ENCODE data around the gene C16orf96.
A peak's percentile ranks its signal among the peaks of the same experiment; 100 is the strongest.

Gene C16orf96

GRCh38 chr16:4525634-4526277 lies 30.4 kb upstream of the C16orf96 start:
- no peak for DNase-seq (ENCODE audit: low spot score)

- peak; percentile 34 for DNase-seq (ENCODE audit: low spot score)
These were observed 26.8 kb upstream of the C16orf96 start for GRCh38 chr16:4529085-4530060.

GRCh38 chr16:4531811-4532210 lies 24.3 kb upstream of the C16orf96 start:
- DNase-seq (ENCODE audit: low spot score), result no peak

GRCh38 chr16:4532238-4532637 lies 23.9 kb upstream of the C16orf96 start:
- DNase-seq (ENCODE audit: low spot score), result no peak

GRCh38 chr16:4533490-4533889 lies 22.6 kb upstream of the C16orf96 start:
- no peak for DNase-seq (ENCODE audit: low spot score)

- DNase-seq (ENCODE audit: low spot score), result no peak
These were observed 21.9 kb upstream of the C16orf96 start for GRCh38 chr16:4534151-4534790.

GRCh38 chr16:4535627-4536108 lies 20.5 kb upstream of the C16orf96 start:
- DNase-seq (ENCODE audit: low spot score), result no peak

GRCh38 chr16:4536391-4537106 lies 19.6 kb upstream of the C16orf96 start:
- no peak for DNase-seq (ENCODE audit: low spot score)

GRCh38 chr16:4537376-4538343 lies 18.5 kb upstream of the C16orf96 start:
- peak; percentile 43 for DNase-seq (ENCODE audit: low spot score)

GRCh38 chr16:4538350-4539235 lies 17.5 kb upstream of the C16orf96 start, which contains the start of gene CDIP1:
CDIP1 (minus strand) TSS chr16:4538773; CDS start chr16:4514130, 24,643 bp downstream.
- peak; percentile 91 for DNase-seq (ENCODE audit: low spot score)

- no peak for DNase-seq (ENCODE audit: low spot score)
These were observed 16.3 kb upstream of the C16orf96 start for GRCh38 chr16:4539716-4540284.

GRCh38 chr16:4544473-4544872 lies 11.7 kb upstream of the C16orf96 start:
- no peak for DNase-seq (ENCODE audit: low spot score)

GRCh38 chr16:4548124-4548523 lies 8.0 kb upstream of the C16orf96 start:
- no peak for DNase-seq (ENCODE audit: low spot score)

GRCh38 chr16:4550591-4550990 lies 5.5 kb upstream of the C16orf96 start:
- no peak for DNase-seq (ENCODE audit: low spot score)

GRCh38 chr16:4552541-4552940 lies 3.6 kb upstream of the C16orf96 start:
- no peak for DNase-seq (ENCODE audit: low spot score)

GRCh38 chr16:4556580-4556979 lies 440 bp downstream of the C16orf96 start:
- no peak for DNase-seq (ENCODE audit: low spot score)

- DNase-seq (ENCODE audit: low spot score), result no peak
These were observed 1.8 kb downstream of the C16orf96 start for GRCh38 chr16:4557973-4558372.

- no peak for DNase-seq (ENCODE audit: low spot score)
These were observed 5.5 kb downstream of the C16orf96 start for GRCh38 chr16:4561596-4561995.

- no peak for DNase-seq (ENCODE audit: low spot score)
These were observed 8.6 kb downstream of the C16orf96 start for GRCh38 chr16:4564661-4565267.

Measured in germinal center (tissue), 1 donor.